ENCODE results near the gene CD58. TPM values are rescaled to one million over a fixed set of nuclear protein-coding genes. Genes with fewer than 3 reads are reported as not detected.
"Not testable (repeated sequence)": the region's sequence is repeated elsewhere in the genome, so short reads cannot be mapped to it uniquely, and the experiment has no call there.

Gene CD58
- polyA plus RNA-seq, 1 of the 3 experiments (the other 2 are of a cell fraction), result 18.1 TPM

GRCh38 chr1:116605315-116605714 lies 34.5 kb upstream of the CD58 start:
- H3K4me2 ChIP-seq, result no peak overlapping the region
- H3K27ac ChIP-seq (ENCODE audit: low read depth in 2 of 2, low read length in 1 of 2), result no peak overlapping the region
- H3F3A ChIP-seq (replicated peaks; ENCODE audit: insufficient read depth), result no peaks in the 10 kb centered on the region
- H4K20me1 ChIP-seq (ENCODE audit: insufficient read depth), result no peaks in the 10 kb centered on the region
- H3K9ac ChIP-seq, result no peak overlapping the region
- TF ChIP-seq TAF1 (IDR thresholded peaks at IDR 0.05; ENCODE audit: borderline replicate concordance, low read depth, low read length) (no peak), MAX (IDR thresholded peaks at IDR 0.05; ENCODE audit: low read depth) (no peak), NFIC (IDR thresholded peaks at IDR 0.05; ENCODE audit: borderline replicate concordance) (no peak), RFX5 (IDR thresholded peaks at IDR 0.05; ENCODE audit: low read length) (no peak)
- TF ChIP-seq, protein P1, sequence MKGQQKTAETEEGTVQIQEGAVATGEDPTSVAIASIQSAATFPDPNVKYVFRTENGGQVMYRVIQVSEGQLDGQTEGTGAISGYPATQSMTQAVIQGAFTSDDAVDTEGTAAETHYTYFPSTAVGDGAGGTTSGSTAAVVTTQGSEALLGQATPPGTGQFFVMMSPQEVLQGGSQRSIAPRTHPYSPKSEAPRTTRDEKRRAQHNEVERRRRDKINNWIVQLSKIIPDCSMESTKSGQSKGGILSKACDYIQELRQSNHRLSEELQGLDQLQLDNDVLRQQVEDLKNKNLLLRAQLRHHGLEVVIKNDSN (IDR thresholded peaks at IDR 0.05; ENCODE audit: borderline replicate concordance, low read depth), result no peak
- H2AFZ ChIP-seq (ENCODE audit: low read depth), result no peak overlapping the region
- H3K4me3 ChIP-seq (ENCODE audit: low read depth in 2 of 2, low read length in 1 of 2), result no peak overlapping the region
- no peaks in the 10 kb centered on the region for H3K27me3 ChIP-seq (ENCODE audit: insufficient read depth)
- no peaks in the 10 kb centered on the region for H3K4me1 ChIP-seq (ENCODE audit: control insufficient read depth in 1 of 2, insufficient read depth in 2 of 2, low read depth in 1 of 2, low read length in 1 of 2)
- ChIA-PET CTCF (no interaction called here), POLR2A (no interaction called here)
- H3K9me3 ChIP-seq, result no peaks in the 10 kb centered on the region
- H3K9me2 ChIP-seq, result no peaks in the 10 kb centered on the region
- DNase-seq, result no peak
- no peaks in the 10 kb centered on the region for H3K79me2 ChIP-seq (ENCODE audit: insufficient read depth)
- WGBS (ENCODE audit: low lambda C conversion rate), result 100% methylated on average over 1 of the region's 1 CpG
- no peaks in the 10 kb centered on the region for H3K36me3 ChIP-seq (replicated peaks in 1 of 2; ENCODE audit: control insufficient read depth in 1 of 2, insufficient read depth in 2 of 2, low read length in 1 of 2)

- WGBS (ENCODE audit: low lambda C conversion rate), result 83% methylated on average over 6 of the region's 6 CpGs
- POLR2A ChIA-PET; H4K20me1 ChIP-seq (ENCODE audit: insufficient read depth); H3K27ac ChIP-seq (ENCODE audit: low read depth in 2 of 2, low read length in 1 of 2); H2AFZ ChIP-seq (ENCODE audit: low read depth); H3F3A ChIP-seq (replicated peaks; ENCODE audit: insufficient read depth); H3K9me3 ChIP-seq; H3K36me3 ChIP-seq (replicated peaks in 1 of 2; ENCODE audit: control insufficient read depth in 1 of 2, insufficient read depth in 2 of 2, low read length in 1 of 2); H3K4me3 ChIP-seq (ENCODE audit: low read depth in 2 of 2, low read length in 1 of 2); H3K4me2 ChIP-seq; H3K9me2 ChIP-seq; H3K79me2 ChIP-seq (ENCODE audit: insufficient read depth); H3K27me3 ChIP-seq (ENCODE audit: insufficient read depth); CTCF ChIA-PET; H3K4me1 ChIP-seq (ENCODE audit: control insufficient read depth in 1 of 2, insufficient read depth in 2 of 2, low read depth in 1 of 2, low read length in 1 of 2); DNase-seq; H3K9ac ChIP-seq: not testable (repeated sequence)
These were observed 33.6 kb upstream of the CD58 start for GRCh38 chr1:116604408-116604807.

DNA sequence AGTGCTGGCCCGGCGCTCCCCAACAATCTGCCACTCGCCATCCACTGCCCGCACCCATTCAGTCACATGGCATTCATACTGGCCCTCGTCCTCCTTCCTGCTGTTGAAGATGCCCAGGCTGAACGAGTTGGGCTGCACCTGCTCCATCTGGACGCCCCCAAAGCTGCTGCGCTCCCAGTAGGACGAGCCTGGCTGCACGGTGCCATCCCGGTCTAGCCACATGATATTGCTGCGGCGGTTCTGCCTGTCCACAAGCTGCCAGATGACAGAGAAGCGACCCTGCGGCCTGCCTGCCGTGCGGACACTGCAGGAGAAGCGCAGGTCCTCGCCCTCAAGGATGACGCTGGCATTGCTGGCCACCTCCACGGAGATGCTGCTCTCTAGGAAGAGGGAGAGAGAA lies 32.8 kb upstream of the CD58 start:
- H3F3A ChIP-seq (replicated peaks; ENCODE audit: insufficient read depth); H4K20me1 ChIP-seq (ENCODE audit: insufficient read depth); H3K27ac ChIP-seq (ENCODE audit: low read depth in 2 of 2, low read length in 1 of 2); H3K9ac ChIP-seq; H3K36me3 ChIP-seq (replicated peaks in 1 of 2; ENCODE audit: control insufficient read depth in 1 of 2, insufficient read depth in 2 of 2, low read length in 1 of 2); H3K9me2 ChIP-seq; H3K4me2 ChIP-seq; H3K4me1 ChIP-seq (ENCODE audit: control insufficient read depth in 1 of 2, insufficient read depth in 2 of 2, low read depth in 1 of 2, low read length in 1 of 2); H2AFZ ChIP-seq (ENCODE audit: low read depth); H3K79me2 ChIP-seq (ENCODE audit: insufficient read depth); POLR2A ChIA-PET; H3K9me3 ChIP-seq; DNase-seq; H3K4me3 ChIP-seq (ENCODE audit: low read depth in 2 of 2, low read length in 1 of 2); H3K27me3 ChIP-seq (ENCODE audit: insufficient read depth): not testable (repeated sequence)
- CTCF ChIA-PET, result interaction anchor here (0.9 kb wide), 1 partner anchor 33 kb away, joined by 4 read pairs; the partner anchor contains the start of gene CD58
- WGBS (ENCODE audit: low lambda C conversion rate), result 73% methylated on average over 8 of the region's 21 CpGs

GRCh38 chr1:116599369-116599768 lies 28.5 kb upstream of the CD58 start:
- H3K79me2 ChIP-seq (ENCODE audit: insufficient read depth); H3K27ac ChIP-seq (ENCODE audit: low read depth in 2 of 2, low read length in 1 of 2); H3K4me1 ChIP-seq (ENCODE audit: control insufficient read depth in 1 of 2, insufficient read depth in 2 of 2, low read depth in 1 of 2, low read length in 1 of 2); CTCF ChIA-PET; H3K4me3 ChIP-seq (ENCODE audit: low read depth in 2 of 2, low read length in 1 of 2); H3K9me2 ChIP-seq; POLR2A ChIA-PET; H3K27me3 ChIP-seq (ENCODE audit: insufficient read depth); DNase-seq; H3K4me2 ChIP-seq; H3K9ac ChIP-seq; H3K9me3 ChIP-seq; H3K36me3 ChIP-seq (replicated peaks in 1 of 2; ENCODE audit: control insufficient read depth in 1 of 2, insufficient read depth in 2 of 2, low read length in 1 of 2); H2AFZ ChIP-seq (ENCODE audit: low read depth); H4K20me1 ChIP-seq (ENCODE audit: insufficient read depth); H3F3A ChIP-seq (replicated peaks; ENCODE audit: insufficient read depth): not testable (repeated sequence)
- 80% methylated on average over 2 of the region's 2 CpGs for WGBS (ENCODE audit: low lambda C conversion rate)

DNA sequence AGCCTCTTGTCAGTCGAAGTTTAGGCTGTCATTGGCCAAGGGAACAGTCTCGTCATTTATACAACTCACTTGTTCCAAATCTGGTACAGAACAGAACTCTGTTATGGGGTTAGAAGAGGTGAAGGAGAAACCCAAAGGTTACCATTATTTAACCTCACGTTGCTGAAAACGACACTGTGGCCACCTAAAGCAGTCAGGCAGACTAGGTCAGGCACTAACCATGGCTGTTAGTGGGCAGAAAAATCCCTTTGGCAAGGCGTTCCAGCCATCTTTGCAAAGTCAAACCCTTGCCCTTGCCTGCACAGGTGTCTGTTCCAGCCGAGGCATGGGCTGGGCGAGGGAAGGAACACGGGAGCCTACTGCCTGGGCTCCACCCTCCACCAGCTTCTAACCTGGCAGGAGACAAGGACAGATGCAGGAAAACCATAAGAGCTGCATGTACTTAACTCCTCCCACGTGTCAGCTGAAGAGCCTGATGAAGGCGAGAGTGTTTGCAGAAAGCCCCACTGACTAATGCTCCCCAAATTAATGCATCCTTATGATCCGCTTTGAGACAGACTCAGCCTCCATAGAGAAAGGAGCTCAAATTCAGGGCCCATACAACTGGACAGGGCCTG lies 27.7 kb upstream of the CD58 start:
- H3K79me2 ChIP-seq (ENCODE audit: insufficient read depth); H3K27me3 ChIP-seq (ENCODE audit: insufficient read depth); H3F3A ChIP-seq (replicated peaks; ENCODE audit: insufficient read depth); CTCF ChIA-PET; H2AFZ ChIP-seq (ENCODE audit: low read depth); H3K4me1 ChIP-seq (ENCODE audit: control insufficient read depth in 1 of 2, insufficient read depth in 2 of 2, low read depth in 1 of 2, low read length in 1 of 2); H3K4me2 ChIP-seq; H4K20me1 ChIP-seq (ENCODE audit: insufficient read depth); DNase-seq; POLR2A ChIA-PET; H3K9ac ChIP-seq; H3K36me3 ChIP-seq (replicated peaks in 1 of 2; ENCODE audit: control insufficient read depth in 1 of 2, insufficient read depth in 2 of 2, low read length in 1 of 2); H3K9me2 ChIP-seq; H3K27ac ChIP-seq (ENCODE audit: low read depth in 2 of 2, low read length in 1 of 2); H3K4me3 ChIP-seq (ENCODE audit: low read depth in 2 of 2, low read length in 1 of 2); H3K9me3 ChIP-seq: not testable (repeated sequence)
- 69% methylated on average over 8 of the region's 11 CpGs for WGBS (ENCODE audit: low lambda C conversion rate)

DNA sequence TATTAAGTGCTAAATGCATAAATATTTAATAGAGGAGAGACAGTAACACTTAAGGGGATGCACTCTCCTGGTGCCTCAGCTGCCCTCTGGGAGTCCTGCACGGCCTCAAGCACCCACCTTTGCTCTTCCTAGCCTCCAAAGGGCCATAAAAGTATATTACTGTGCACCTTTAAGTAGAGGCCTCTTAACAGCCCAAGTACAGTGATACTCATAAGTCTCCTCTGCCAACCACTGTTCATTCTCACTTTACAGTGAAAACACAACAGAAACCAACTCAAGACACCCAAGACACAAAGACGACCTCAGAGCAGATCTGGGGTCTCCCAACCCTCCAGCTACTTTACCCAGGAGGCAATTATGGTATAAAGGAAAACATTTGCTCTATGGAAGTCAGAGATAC lies 26.6 kb upstream of the CD58 start:
- H3K27me3 ChIP-seq (ENCODE audit: insufficient read depth); H2AFZ ChIP-seq (ENCODE audit: low read depth); H3K9me3 ChIP-seq; H3K79me2 ChIP-seq (ENCODE audit: insufficient read depth); H4K20me1 ChIP-seq (ENCODE audit: insufficient read depth); H3K9ac ChIP-seq; H3K36me3 ChIP-seq (replicated peaks in 1 of 2; ENCODE audit: control insufficient read depth in 1 of 2, insufficient read depth in 2 of 2, low read length in 1 of 2); H3K27ac ChIP-seq (ENCODE audit: low read depth in 2 of 2, low read length in 1 of 2); DNase-seq; H3K9me2 ChIP-seq; H3F3A ChIP-seq (replicated peaks; ENCODE audit: insufficient read depth); H3K4me1 ChIP-seq (ENCODE audit: control insufficient read depth in 1 of 2, insufficient read depth in 2 of 2, low read depth in 1 of 2, low read length in 1 of 2); POLR2A ChIA-PET; H3K4me2 ChIP-seq; H3K4me3 ChIP-seq (ENCODE audit: low read depth in 2 of 2, low read length in 1 of 2): not testable (repeated sequence)
- WGBS (ENCODE audit: low lambda C conversion rate), result 6% methylated on average over 2 of the region's 2 CpGs
- CTCF ChIA-PET, result interaction anchor here (2.5 to 3.4 kb wide), 2 partner anchors 20 to 141 kb away, joined by 6 to 41 read pairs; no protein-coding TSS in a partner anchor
